Measurements from ENCODE around the gene CLCA2.

The CLCA2 gene

GRCh38 chr1:86468501-86468977 is 44.6 kb downstream of the CLCA2 start, which contains the start of gene CLCA1:
TSS of gene CLCA1 (plus strand) at chr1:86468927. CDS start at chr1:86468972, 45 bp downstream.
- no peak within 1 kb of the TSS for H3K27ac ChIP-seq (ENCODE audit: extremely low read depth, low read depth, low read length)
- POLR2A ChIA-PET = no interaction called here
- CTCF ChIA-PET = interaction anchor here (0.6 kb wide), 1 partner anchor 181 kb away, joined by 3 read pairs; no protein-coding TSS in a partner anchor
- no peak within 1 kb of the TSS for H3K4me3 ChIP-seq (ENCODE audit: low read depth, low read length)
- TF ChIP-seq ZNF175 (tag by site-specific recombination; IDR thresholded peaks at IDR 0.05) (no peak), ZFP69B (tag by site-specific recombination; IDR thresholded peaks at IDR 0.05) (no peak), ZNF274 (IDR thresholded peaks at IDR 0.05; ENCODE audit: low read length) (no peak), ZNF274 (tag by site-specific recombination; IDR thresholded peaks at IDR 0.05; ENCODE audit: borderline replicate concordance) (no peak), OSR2 (tag by site-specific recombination; IDR thresholded peaks at IDR 0.05) (no peak), KLF16 (tag by site-specific recombination; IDR thresholded peaks at IDR 0.05) (no peak), PRDM6 (tag by site-specific recombination; IDR thresholded peaks at IDR 0.05) (no peak), PRDM1 (tag by site-specific recombination; IDR thresholded peaks at IDR 0.05) (no peak), ZNF610 (tag by site-specific recombination; IDR thresholded peaks at IDR 0.05; ENCODE audit: borderline replicate concordance) (no peak), ZNF629 (tag by site-specific recombination; IDR thresholded peaks at IDR 0.05) (no peak), ZNF747 (tag by site-specific recombination; IDR thresholded peaks at IDR 0.05) (no peak), SP2 (tag by site-specific recombination; IDR thresholded peaks at IDR 0.05) (no peak), ZNF596 (tag by site-specific recombination; IDR thresholded peaks at IDR 0.05) (no peak), ZNF501 (tag by site-specific recombination; IDR thresholded peaks at IDR 0.05) (no peak), SP3 (tag by site-specific recombination; IDR thresholded peaks at IDR 0.05) (no peak), ZNF169 (tag by site-specific recombination; IDR thresholded peaks at IDR 0.05) (no peak), BCL11B (tag by site-specific recombination; IDR thresholded peaks at IDR 0.05; ENCODE audit: low read depth) (no peak), ZBTB8A (tag by site-specific recombination; IDR thresholded peaks at IDR 0.05) (no peak), KLF7 (tag by site-specific recombination; IDR thresholded peaks at IDR 0.05; ENCODE audit: borderline replicate concordance) (no peak)
- TF ChIP-seq, protein P1, sequence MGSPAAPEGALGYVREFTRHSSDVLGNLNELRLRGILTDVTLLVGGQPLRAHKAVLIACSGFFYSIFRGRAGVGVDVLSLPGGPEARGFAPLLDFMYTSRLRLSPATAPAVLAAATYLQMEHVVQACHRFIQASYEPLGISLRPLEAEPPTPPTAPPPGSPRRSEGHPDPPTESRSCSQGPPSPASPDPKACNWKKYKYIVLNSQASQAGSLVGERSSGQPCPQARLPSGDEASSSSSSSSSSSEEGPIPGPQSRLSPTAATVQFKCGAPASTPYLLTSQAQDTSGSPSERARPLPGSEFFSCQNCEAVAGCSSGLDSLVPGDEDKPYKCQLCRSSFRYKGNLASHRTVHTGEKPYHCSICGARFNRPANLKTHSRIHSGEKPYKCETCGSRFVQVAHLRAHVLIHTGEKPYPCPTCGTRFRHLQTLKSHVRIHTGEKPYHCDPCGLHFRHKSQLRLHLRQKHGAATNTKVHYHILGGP (tag by site-specific recombination; IDR thresholded peaks at IDR 0.05) = no peak
- no peaks in the 10 kb centered on the region for H3K36me3 ChIP-seq (ENCODE audit: control insufficient read depth in 2 of 2, insufficient read depth in 1 of 2, low read length in 2 of 2)
- no peaks in the 10 kb centered on the region for H3K4me1 ChIP-seq (ENCODE audit: control insufficient read depth, insufficient read depth, low read length)
- H3K9me3 ChIP-seq (ENCODE audit: control insufficient read depth, insufficient read depth, low read depth, low read length) = no peaks in the 10 kb centered on the region

GRCh38 chr1:86470859-86471258 is 46.9 kb downstream of the CLCA2 start:
- ChIA-PET POLR2A (no interaction called here), CTCF (interaction anchor here (2.3 kb wide), 1 partner anchor 30 kb away, joined by 6 read pairs; no protein-coding TSS in a partner anchor)
- Histone ChIP-seq H3K27ac (ENCODE audit: extremely low read depth, low read depth, low read length) (no peak overlapping the region), H3K4me1 (ENCODE audit: control insufficient read depth, insufficient read depth, low read length) (no peaks in the 10 kb centered on the region), H3K9me3 (ENCODE audit: control insufficient read depth, insufficient read depth, low read depth, low read length) (no peaks in the 10 kb centered on the region), H3K36me3 (ENCODE audit: control insufficient read depth in 2 of 2, insufficient read depth in 1 of 2, low read length in 2 of 2) (no peaks in the 10 kb centered on the region), H3K4me3 (ENCODE audit: low read depth, low read length) (no peak overlapping the region)
- TF ChIP-seq ZNF10 (tag by site-specific recombination; IDR thresholded peaks at IDR 0.05) (no peak), ZNF776 (tag by site-specific recombination; IDR thresholded peaks at IDR 0.05; ENCODE audit: borderline replicate concordance) (no peak), BCL11B (tag by site-specific recombination; IDR thresholded peaks at IDR 0.05; ENCODE audit: low read depth) (no peak), ZNF184 (tag by site-specific recombination; IDR thresholded peaks at IDR 0.05) (no peak), KLF1 (tag by site-specific recombination; IDR thresholded peaks at IDR 0.05) (no peak), CTCF (tag by site-specific recombination; IDR thresholded peaks at IDR 0.05) (no peak), HOXC10 (CRISPR knock-in tag; IDR thresholded peaks at IDR 0.05) (no peak), ZNF138 (tag by site-specific recombination; IDR thresholded peaks at IDR 0.05; ENCODE audit: borderline replicate concordance) (no peak)
- TF ChIP-seq, protein P2, sequence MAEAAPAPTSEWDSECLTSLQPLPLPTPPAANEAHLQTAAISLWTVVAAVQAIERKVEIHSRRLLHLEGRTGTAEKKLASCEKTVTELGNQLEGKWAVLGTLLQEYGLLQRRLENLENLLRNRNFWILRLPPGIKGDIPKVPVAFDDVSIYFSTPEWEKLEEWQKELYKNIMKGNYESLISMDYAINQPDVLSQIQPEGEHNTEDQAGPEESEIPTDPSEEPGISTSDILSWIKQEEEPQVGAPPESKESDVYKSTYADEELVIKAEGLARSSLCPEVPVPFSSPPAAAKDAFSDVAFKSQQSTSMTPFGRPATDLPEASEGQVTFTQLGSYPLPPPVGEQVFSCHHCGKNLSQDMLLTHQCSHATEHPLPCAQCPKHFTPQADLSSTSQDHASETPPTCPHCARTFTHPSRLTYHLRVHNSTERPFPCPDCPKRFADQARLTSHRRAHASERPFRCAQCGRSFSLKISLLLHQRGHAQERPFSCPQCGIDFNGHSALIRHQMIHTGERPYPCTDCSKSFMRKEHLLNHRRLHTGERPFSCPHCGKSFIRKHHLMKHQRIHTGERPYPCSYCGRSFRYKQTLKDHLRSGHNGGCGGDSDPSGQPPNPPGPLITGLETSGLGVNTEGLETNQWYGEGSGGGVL (tag by site-specific recombination; IDR thresholded peaks at IDR 0.05) = no peak
- TF ChIP-seq, protein P3, sequence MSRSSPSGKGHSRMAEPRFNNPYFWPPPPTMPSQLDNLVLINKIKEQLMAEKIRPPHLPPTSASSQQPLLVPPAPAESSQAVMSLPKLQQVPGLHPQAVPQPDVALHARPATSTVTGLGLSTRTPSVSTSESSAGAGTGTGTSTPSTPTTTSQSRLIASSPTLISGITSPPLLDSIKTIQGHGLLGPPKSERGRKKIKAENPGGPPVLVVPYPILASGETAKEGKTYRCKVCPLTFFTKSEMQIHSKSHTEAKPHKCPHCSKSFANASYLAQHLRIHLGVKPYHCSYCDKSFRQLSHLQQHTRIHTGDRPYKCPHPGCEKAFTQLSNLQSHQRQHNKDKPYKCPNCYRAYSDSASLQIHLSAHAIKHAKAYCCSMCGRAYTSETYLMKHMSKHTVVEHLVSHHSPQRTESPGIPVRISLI (tag by site-specific recombination; IDR thresholded peaks at IDR 0.05) = no peak
